Cardiac muscle cell (in vitro differentiated cells and primary cell): ENCODE measurements around the gene MRRF. TPM values are rescaled to one million over a fixed set of nuclear protein-coding genes. Genes with fewer than 3 reads are reported as not detected.
"Not testable (repeated sequence)": the region's sequence is repeated elsewhere in the genome, so short reads cannot be mapped to it uniquely, and the experiment has no call there.

Experiments
- DNase-seq, 2 donors: peaks; one replicate each; pipeline versions ENCODE4 v3.0.0 to v3.0.0-alpha.2; 2010 to 2017; ENCODE audit warnings: low read depth in 1 of 2, low spot score in 1 of 2
- H3K27ac ChIP-seq: fragments of 200-600 bp; sonication (generic); 2 replicates; pipeline ENCODE4 v1.5.1; 2016
- H3K27me3 ChIP-seq: fragments of 200-600 bp; sonication (generic); 2 replicates; pipeline ENCODE4 v1.6.0; 2016; ENCODE audit warnings: control low read depth
- H3K36me3 ChIP-seq: fragments of 200-600 bp; sonication (generic); 2 replicates; pipeline ENCODE4 v1.5.1; 2016; ENCODE audit warnings: control low read depth
- H3K4me1 ChIP-seq: fragments of 200-600 bp; sonication (generic); 2 replicates; pipeline ENCODE4 v1.8.1; 2017; ENCODE audit warnings: low read depth, mild to moderate bottlenecking, mixed run types
- H3K4me3 ChIP-seq: fragments of 200-600 bp; sonication (generic); 2 replicates; pipeline ENCODE4 v1.5.1; 2016; ENCODE audit warnings: mild to moderate bottlenecking
- H3K9me3 ChIP-seq: fragments of 200-600 bp; sonication (generic); 2 replicates; pipeline ENCODE4 v1.5.1; 2017; ENCODE audit warnings: low read depth, mild to moderate bottlenecking, control low read depth
- CTCF ChIP-seq: IDR thresholded peaks from 2 replicates; pipeline ENCODE4 v1.5.1; 2012; ENCODE audit warnings: low read depth, mild to moderate bottlenecking, low read length
- polyA plus RNA-seq: library from polyadenylated mRNA; unstranded; fragments of >200 nt; fragmentation: Nextera tagmentation; extraction: Ambion mirVana; gene quantifications from 2 replicates; pipeline ENCODE4 v1.2.1, GENCODE V29; 2016
- total RNA-seq: library from RNA; depleted of rRNA; stranded (reverse); fragments of >200 nt; gene quantifications from 2 replicates; pipeline ENCODE4 v1.2.3, GENCODE V29; 2016

Gene MRRF
- total and polyA plus RNA-seq, 2 experiments from 2014 or later: 44.4 to 45.5 TPM

- DNase-seq: no peak
- Histone ChIP-seq H3K27me3 (no peaks in the 10 kb centered on the region), H3K4me1 (peaks cover 30% of the 10 kb centered on the region), H3K27ac (peak overlapping the region; percentile 71), H3K9me3 (no peaks in the 10 kb centered on the region), H3K36me3 (peaks cover 9% of the 10 kb centered on the region), H3K4me3 (no peak overlapping the region)
- no peak for TF ChIP-seq CTCF
Observed at GRCh38 chr9:122315534-122315933, 50.9 kb downstream of the MRRF start.

- no peak for TF ChIP-seq CTCF
- no peaks in the 10 kb centered on the region for H3K27me3 ChIP-seq
- peak overlapping the region; percentile 48 for H3K27ac ChIP-seq
- peaks cover 14% of the 10 kb centered on the region for H3K4me1 ChIP-seq
- no peak for DNase-seq
- no peaks in the 10 kb centered on the region for H3K9me3 ChIP-seq
- peaks cover 17% of the 10 kb centered on the region for H3K36me3 ChIP-seq
- no peak overlapping the region for H3K4me3 ChIP-seq
Observed at GRCh38 chr9:122318284-122318683, 53.6 kb downstream of the MRRF start.

- DNase-seq: no peak
- Histone ChIP-seq H3K27me3 (no peaks in the 10 kb centered on the region), H3K9me3 (no peaks in the 10 kb centered on the region), H3K36me3 (peaks cover 18% of the 10 kb centered on the region), H3K4me1 (peaks cover 5% of the 10 kb centered on the region), H3K4me3 (no peak overlapping the region), H3K27ac (no peak overlapping the region)
- no peak for TF ChIP-seq CTCF
Observed at GRCh38 chr9:122320413-122320881, 55.8 kb downstream of the MRRF start.

- DNase-seq: no peak
- Histone ChIP-seq H3K36me3 (peaks cover 14% of the 10 kb centered on the region), H3K9me3 (no peaks in the 10 kb centered on the region), H3K27ac (no peak overlapping the region), H3K27me3 (no peaks in the 10 kb centered on the region), H3K4me3 (no peak overlapping the region), H3K4me1 (no peaks in the 10 kb centered on the region)
- no peak for TF ChIP-seq CTCF
Observed at GRCh38 chr9:122322553-122322952, 57.9 kb downstream of the MRRF start.

GRCh38 chr9:122324665-122325064 is 60.0 kb downstream of the MRRF start:
- DNase-seq, H3K4me1 ChIP-seq, H3K27me3 ChIP-seq, H3K9me3 ChIP-seq, H3K27ac ChIP-seq, H3K4me3 ChIP-seq: not testable (repeated sequence)
- H3K36me3 ChIP-seq: peaks cover 14% of the 10 kb centered on the region

GRCh38 chr9:122325124-122325523 is 60.4 kb downstream of the MRRF start:
- no peak overlapping the region for H3K4me3 ChIP-seq
- H3K27me3 ChIP-seq: no peaks in the 10 kb centered on the region
- peaks cover 14% of the 10 kb centered on the region for H3K36me3 ChIP-seq
- H3K27ac ChIP-seq: no peak overlapping the region
- no peaks in the 10 kb centered on the region for H3K4me1 ChIP-seq
- H3K9me3 ChIP-seq: no peaks in the 10 kb centered on the region
- TF ChIP-seq CTCF: no peak
- no peak for DNase-seq
